Smooth muscle cell of the brain vasculature (primary cell): ENCODE results near the gene NTSR2.

ENCODE experiments used
- DNase-seq: peaks from one replicate; pipeline ENCODE4 v3.0.0-alpha.2; 2012; ENCODE audit warnings: low read depth, low spot score

NTSR2 gene

DNA sequence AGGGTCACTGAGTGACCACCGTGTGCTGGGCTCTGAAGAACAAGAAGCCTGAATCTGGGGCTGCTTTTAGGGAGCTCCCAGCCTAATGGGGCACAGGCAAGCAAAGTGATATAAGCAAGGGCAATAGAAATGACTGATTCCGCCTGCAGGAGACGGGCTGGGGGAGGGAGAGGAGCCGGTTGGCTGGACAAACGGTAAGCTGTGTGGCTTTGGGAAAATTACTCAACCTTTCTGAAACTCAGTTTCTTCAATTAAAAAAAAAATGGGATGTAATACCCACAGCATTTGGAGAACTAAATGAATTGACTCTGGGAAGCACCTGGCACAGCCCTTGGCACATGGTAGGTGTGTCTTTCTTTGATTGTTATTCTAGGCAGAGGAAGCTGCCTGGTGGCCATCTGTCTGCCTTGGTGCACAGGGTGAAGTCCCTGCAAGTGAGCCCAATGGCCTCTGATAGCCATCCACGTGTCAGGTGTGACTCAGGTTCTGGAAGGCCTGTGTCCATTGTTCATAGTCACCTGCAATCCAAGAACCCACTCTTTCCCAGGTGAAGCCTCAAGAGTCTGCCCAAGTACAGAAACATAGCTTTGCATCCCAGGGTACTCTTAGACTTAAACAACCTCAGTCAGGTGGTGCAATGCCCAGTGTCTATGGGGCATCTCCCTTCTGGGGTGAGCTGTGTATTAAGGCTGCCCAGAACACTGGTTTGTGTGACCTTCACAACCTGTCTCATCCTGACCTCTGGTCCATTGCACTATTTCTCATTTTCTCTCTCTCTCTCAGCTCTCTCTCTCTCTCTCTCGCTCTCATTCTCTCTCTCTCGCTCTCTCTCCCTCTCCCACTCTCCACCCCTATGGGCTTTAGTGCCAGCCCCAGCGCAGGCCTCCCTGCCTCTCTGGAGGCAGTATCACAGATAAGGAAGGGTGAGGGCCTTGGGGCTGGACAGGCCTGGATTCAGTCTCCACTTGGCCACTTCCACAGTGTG is 30.0 kb upstream of the NTSR2 start:
- no peak for DNase-seq

DNA sequence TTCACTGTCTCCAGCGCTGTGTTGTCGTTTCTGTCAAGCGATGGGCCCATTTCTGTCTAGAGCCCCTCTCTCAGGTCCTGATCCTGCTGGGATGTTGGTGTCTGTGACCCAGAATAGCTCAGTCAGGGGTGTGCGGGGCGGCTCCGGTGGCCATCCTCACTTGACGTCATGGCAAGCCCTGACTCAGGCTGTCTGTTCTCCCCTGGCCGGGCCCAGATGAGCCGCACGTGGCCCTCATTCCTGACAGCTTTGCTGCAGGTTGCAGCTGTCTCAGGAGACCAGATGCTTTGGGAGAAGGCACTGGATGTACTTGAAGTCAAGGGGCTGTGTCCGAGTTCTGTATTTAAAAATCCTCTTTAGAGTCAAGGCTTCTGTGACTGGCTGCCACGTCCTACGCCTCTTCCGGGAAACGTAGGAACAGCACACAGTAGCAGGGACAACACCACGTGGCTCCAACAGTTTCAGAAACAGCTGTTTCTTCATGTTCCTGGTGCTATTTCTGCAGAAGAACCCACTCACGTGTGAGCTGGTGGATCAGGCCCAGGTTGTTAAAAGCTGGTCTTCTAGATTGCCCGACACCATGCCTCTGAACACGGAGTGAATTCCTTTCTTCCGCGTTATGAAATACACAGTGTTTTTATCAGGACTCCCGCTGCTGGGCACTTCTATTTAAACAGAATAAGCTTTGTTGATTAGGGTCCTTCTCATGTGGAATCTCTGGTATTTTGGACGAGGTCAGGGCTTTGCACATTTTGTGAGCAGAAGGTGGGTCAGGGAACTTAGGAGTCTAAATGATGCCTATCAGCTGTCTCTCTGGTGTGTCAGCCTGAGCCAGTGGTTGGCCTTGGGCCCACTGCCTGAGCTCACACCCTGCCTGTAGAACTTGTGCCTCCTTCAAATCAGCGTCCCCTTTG is 28.3 kb upstream of the NTSR2 start:
- DNase-seq = no peak

DNA sequence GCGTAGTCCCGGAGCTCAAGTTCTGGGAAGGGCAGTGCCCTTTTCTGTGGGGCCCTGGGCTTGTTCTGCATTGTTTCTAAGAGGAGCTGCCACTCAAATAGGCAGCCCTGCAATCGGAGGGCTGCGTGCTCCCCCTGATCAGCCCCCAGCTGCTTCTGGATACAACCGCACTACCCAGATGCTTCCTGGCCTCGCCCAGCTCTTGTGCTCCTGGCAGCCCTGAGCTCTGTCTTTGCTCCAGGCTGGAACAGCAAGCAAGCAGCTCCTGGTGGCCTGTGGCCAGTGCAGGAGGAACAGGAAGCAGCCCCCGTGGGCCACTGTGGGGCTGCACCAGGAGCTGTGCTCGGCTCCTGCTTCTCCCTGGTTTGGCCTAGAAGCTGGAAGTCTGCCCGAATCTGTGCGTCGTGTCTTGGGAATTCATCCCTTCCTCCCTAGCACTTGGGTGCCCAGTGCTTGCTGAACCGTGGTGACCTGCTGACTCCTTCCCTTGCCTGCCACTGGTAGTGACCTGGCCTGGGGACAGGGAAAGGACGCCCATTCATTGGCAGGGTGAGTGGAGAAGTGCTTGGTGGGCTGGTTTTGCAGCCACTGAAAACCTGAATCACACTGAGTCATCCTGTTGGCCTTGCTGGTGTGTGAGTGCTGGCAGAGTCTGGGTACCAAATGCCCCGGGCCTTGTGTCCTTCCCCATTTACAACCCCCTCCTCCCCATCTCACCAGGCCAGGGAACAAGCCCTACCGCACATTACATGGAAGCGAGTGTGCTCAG is 27.3 kb upstream of the NTSR2 start:
- no peak for DNase-seq

DNA sequence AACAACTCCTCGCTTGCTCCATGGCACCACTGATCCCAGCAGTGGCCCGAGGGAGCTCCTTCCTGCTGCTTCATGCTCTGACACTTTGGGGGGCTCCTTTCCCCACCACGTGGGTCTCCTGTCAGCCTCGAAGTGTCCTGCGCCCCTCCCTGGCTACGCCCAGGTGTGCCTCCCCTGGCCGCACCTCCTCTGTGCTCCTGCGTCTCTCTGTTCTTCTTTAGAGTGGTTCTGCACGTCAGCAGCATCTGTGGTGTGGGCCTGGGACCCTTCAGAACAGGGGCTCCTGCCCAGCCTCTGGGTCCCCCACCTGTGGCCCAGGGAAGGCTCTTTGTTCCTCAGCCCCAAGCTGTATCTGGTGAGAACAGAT is 26.7 kb upstream of the NTSR2 start:
- no peak for DNase-seq

DNA sequence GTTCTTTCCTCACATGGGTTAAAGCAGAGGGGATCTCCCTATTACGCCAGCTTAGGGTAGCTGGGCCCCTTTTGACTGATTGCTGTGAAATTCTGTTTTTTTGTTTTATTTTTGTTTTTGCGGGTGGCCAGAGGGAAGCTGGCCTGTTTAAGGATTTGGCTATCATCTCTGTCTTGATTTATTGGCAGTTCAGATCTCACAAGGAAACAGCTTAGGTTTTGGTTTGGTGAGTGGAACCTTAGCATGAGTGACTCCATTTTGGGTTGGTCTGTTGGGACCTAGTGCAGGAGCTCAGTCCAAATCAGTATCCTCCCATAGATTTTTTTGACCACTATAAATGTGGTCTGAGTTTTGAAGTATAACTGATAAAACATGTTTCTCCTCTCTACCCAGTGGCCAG is 25.6 kb upstream of the NTSR2 start:
- DNase-seq = no peak

DNA sequence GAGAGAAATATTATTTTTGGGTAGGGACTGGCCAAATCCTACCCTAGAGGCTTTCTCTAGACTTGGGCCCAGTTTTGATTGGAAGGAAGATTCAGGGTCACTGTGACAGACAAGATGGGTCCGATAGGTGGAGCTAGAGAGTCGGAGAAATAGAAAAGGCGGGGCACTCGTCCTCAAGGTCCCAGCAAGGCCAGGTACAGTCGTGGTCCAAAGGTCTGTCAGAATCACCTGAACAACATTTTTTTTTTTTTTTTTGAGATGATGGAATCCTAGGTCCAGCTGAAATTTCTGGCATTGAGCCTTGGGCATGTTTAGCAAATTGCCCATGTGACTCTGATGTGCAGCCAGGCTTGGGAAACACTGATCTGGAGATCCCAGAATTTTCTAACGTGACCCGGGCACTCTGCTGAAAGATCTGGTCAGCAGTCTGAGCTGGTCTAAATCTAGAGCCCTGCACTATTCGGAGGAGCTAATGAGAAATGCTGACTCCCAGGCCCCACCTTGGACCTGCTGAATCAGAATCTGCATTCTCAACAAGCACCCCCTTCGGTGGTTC is 23.0 kb upstream of the NTSR2 start:
- no peak for DNase-seq

DNA sequence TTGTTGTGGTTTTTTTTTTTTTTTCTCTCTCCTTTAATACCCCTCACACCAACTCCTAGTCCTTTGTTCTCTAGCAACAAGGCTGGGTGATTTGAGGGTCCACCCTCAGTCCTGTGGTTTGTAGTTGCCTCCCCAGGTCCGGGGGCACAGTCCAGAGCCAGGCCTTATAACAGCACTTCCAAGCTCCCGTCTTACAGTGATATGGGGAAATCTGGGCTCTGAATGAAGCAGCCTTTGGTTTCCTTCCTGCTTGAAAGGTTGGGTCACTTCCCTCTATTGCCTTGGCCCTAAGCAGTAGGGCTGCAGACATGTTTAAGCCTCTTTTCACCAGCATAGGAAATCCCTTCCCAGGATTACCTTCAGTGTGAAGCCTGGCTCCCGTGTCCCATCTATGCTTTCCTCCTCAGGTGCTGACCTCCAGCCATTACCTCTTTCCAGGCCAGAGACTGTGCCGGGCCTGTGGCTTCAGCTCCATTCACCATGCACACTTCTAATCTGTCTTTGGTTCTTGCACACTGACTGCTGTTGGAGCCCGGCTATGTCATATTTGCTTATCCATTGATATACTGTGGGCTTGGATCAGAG is 21.2 kb upstream of the NTSR2 start:
- DNase-seq = no peak

DNA sequence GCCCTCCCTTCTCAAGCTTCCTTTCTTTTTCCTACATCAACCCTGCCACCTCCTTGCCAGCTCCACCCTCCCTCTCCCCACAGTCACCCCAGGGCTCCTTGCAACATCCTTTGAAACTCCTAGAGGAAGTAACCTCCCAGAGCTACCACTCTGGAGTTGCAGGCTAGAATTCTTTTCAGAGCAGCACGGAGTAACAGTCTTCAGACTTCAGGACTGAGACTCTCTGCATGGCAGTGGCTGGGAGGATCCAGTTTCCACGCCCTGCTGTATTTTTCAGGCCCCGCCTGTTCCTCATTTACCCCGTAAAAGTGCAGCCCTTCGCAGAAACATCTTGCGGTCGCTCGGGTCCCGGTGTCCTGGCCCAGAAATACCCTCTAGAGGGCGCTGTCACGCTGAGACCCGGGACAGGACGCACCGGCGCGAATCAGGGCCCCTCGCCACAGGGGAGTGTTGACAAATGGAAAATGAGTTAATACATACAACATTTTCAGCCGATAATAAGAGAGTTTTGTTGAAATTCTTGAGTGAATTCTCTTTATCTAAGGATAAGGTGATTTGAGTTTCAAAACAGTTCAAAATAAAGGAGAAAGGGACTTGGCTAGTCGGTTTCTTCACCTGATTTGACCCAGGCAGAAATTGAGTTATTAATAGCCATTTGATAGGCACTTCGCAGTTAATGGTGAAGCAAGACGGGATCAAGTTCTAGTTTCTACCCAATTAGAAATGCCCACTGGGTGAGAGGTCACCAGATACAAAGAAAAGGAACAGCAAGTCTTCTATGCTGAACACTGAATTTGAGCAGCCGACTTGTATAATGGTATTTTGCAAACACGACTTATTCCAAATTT is 18.5 kb upstream of the NTSR2 start:
- DNase-seq = peak; percentile 61

DNA sequence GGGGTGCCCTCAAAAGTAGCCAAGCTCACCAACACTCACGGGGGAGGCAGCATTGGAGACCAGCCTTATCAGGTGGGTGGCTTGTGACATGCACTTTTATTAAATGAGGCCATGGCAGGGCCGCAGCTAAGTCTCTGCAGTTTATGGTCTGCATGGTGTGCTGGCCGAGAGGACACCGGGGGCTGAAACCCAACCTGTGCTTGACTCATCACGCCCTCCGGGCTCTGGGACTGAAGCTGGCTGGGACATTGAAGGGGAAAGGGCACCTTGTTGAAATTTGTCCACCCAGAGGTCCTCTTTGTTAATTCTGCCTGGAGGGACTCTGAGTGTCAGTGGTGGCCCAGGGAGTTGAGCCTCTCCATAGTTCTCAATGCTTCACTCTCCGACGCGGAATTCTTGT is 17.7 kb upstream of the NTSR2 start:
- no peak for DNase-seq

DNA sequence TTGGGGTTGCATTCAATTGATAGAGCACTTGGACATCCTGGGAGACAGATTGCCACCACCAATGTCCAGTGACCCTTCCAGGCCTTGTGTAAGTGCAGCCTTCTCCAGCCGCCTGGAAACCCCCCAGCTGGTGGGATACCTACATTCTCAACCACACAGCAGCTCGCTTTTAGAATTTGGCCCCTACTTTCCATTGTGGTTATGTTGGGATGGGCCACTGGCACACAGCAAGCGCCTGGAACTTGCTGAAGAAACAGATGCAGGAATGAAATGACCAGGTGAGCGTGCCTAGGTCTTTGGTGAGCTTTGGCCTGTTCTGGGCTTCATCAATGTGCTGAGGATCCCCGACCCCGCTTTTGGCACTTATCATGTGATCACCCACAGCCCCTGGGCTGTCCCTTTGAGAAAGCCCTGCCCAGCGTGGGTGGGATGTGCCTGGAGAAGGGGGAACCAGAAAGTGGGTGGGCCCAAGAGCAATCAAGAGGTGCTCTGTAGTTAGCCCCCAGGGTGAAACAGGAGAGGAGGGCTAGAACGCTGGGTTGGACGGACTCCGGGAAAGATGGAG is 16.0 kb upstream of the NTSR2 start:
- DNase-seq = no peak

DNA sequence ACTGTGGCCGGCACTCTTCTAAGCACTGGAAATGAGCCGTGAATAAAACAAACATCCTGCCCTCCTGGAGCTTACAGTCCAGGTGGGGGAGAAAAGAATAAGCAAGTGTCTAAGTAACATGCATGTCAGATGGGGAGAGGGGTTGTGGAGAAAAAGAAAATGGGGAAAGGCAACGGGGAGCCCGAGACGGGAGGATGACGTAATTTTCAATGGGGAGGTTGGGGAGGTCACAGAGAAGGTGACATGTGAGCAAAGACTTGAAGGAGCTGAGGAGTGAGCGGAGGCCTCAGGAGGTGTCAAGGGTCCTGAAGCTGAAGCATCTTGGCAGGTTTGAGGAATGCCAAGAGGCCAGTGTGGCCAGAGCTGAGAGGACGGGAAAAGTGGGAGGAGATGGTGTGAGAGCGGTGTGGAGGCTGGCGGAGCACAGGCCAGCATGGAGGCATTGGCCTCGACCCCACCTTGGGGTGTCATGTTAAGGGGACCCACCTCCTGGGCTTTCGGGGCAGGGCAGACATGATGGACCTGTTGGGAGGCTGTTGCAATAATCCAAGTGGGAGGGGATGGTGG is 15.0 kb upstream of the NTSR2 start:
- no peak for DNase-seq

DNA sequence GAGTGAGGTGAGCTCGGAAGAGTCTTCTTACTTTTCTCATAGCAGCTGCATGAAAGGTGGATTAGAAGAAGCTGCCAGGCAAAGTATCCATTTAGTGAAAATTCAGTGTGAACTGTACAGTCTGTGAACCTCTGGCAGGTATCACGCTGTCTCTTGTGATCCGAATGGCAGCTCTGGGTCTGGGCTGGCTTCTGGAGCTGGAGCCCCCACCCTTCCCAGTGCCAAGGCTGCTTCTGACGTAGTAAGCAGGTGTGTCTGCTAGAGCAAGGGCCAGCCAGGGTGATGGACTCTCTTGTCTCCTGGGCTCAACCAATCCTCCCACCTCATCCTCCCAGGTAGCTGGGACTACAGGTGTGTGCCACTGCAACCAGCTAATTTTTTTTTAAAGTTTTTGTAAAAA is 14.0 kb upstream of the NTSR2 start:
- no peak for DNase-seq

DNA sequence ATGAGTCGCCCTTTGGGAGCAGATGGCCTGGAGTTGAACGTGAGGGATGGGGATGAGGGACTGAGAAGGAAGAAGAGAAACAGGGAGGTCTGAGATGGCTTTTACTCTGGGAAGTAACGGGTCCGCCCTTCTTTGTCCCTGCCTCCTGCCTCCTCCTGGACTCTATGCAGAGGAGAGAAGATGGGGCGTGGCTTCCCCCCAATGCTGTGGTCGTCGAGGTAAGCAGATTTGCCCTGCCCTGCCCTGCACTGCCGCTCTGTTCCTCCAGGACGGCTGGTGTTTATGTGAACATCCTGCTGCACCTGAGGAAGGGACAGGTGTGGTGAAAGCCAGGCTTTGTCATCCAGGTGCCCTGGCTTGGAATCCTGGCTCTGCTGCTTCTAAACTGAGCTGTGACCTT is 13.5 kb upstream of the NTSR2 start:
- no peak for DNase-seq

DNA sequence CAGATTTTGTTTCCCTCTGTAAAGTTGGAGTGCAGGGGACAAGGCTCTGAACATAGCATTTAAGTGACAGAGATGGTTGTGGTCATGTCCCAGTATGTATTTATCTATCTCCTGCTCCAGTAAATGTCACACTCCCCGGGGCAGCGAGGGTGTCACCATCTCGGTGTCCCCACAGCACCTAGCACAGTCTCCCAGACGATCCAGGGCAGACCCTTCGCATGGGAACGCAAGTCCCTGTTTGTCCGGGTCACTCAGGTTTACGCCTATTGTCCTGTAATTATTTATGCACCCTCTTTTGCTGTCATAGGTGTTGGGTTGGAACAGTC is 12.6 kb upstream of the NTSR2 start:
- no peak for DNase-seq

DNA sequence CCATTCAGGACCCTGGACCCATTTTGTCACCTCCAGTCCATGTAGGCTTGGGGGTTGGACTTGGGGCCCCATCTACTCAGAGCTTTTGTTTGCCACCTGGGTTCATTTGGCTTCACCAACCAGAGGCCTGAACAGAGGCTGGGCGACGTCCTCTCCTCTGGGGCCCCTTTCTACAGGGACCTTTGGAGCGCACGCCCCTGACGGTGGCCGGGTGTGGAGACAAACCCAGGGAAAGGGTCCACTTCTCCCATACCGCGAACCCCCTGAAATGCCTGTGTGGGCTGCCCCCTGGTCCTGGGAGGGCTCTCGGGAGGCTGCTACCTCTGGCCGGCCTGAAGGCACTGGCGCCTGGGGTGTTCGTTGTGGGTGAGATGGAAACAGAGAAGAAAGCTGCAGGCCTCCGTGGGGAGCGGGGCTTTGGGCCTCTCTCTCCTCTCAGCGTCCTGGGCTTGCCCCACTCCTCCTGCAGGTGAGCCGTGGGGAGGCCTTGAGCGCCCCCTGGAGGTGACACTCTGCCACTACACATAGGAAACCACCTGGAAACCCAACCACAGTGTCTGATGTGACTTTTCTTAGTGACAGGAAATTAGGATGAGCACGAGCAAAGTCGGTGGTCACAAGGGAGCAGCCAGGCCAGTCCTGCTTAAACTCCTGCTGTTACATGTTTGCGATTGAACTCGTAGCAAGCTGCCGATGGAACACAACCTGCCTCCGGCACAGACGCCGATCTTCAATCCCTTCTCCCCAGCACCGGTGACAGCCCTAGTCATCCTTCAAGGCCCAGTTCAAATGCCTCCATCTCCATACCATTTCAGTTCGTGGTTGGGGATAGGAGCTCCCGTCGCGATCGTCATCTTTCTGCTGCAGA is 12.0 kb upstream of the NTSR2 start:
- DNase-seq = no peak

DNA sequence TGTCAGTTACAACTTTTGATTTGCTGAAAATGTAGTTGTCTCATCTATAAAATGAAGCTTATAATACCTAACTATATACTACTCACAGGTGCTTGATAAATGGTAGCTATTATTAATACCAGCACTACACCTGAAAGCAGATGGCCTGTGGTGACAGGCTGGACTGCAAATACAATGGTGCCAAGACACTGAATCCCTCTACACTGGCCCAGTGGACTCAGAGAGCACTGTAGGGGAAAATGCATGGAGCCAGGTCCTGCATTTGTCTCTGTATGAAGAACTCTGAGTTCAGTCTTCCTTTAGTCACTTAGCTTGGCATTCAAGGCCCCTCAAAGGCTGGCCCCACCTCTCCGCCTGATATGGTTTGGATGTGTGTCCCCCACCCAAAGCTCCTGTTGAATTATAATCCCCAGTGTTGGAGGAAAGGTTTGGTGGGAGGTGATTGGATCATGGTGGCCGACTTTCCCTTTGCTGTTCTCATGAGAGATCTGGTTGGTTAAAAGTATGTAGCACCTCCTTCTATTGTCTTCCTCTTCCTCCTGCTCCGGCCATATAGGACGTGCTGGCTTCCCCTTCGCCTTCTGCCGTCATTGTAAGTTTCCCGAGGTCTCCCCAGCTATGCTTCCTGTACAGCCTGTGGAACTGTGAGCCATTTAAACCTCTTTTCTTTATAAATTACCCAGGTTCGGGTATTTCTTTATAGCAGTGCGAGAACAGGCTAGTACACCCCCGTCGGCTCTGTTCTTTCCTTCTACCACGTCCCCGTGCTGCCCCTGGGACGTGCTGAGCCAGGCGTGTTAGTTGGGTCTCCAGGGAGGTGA is 11.1 kb upstream of the NTSR2 start:
- no peak for DNase-seq

DNA sequence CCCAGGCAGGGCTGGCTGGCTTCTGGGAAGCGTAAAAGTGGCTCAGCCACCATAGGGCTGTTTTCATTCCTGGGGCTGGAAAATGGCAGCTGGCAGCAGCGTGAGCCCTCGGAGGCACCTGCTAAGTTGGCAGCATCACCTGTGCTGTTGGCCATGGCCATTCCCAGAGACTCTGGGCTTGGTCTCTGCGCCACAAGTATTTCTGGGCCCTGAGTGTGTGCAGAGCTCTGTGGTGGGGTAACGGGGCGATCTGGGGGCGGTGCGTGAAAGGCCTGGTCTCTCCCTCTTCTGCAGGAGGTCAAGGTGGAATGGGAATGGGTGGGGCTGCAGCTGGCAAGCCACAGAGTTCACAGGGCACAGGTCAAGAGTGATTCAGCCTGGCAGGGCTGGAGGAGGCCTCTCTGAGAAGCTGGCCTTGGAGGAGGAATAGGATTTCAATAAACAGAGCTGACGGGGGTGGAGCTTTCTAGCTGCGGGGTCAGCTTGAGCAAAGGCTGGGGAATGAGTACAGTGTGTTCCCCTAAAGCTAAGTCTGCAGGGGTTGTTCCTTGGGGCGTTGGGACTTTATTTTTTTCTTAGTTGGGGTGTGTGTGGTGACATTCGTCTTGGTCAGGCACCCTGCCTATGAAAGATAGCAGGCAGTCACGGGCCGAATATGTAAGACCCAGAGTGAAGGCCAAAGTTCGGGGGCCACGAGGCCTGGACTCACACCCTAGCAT is 10.3 kb upstream of the NTSR2 start:
- DNase-seq = no peak
